Measurements from ENCODE around the gene DNASE1L1.

Gene DNASE1L1

GRCh38 chrX:154367474-154368308 is 41.4 kb downstream of the DNASE1L1 start:
- no peak overlapping the region for H3K4me3 ChIP-seq (ENCODE audit: low read depth, low read length)
- CTCF ChIA-PET: interaction anchor here (0.6 kb wide), 1 partner anchor 9 kb away, joined by 4 read pairs; no protein-coding TSS in a partner anchor
- no peaks in the 10 kb centered on the region for H3K9me3 ChIP-seq (ENCODE audit: control insufficient read depth, insufficient read depth, low read depth, low read length)
- H3K36me3 ChIP-seq (ENCODE audit: control insufficient read depth in 2 of 2, insufficient read depth in 1 of 2, low read length in 2 of 2): peaks cover 10 to 69% of the 10 kb centered on the region in 2 experiments; a peak in 2 of 3 replicates
- TF ChIP-seq BCL11B (tag by site-specific recombination; IDR thresholded peaks at IDR 0.05; ENCODE audit: low read depth): no peak
- TF ChIP-seq WT1 (tag by site-specific recombination; IDR thresholded peaks at IDR 0.05): no peak
- TF ChIP-seq ZNF610 (tag by site-specific recombination; IDR thresholded peaks at IDR 0.05; ENCODE audit: borderline replicate concordance): no peak
- TF ChIP-seq ZBTB20 (tag by site-specific recombination; IDR thresholded peaks at IDR 0.05): no peak
- no peak for TF ChIP-seq GLIS2 (tag by site-specific recombination; IDR thresholded peaks at IDR 0.05)
- TF ChIP-seq ZNF843 (tag by site-specific recombination; IDR thresholded peaks at IDR 0.05): no peak
- no peak for TF ChIP-seq ZBTB17 (tag by site-specific recombination; IDR thresholded peaks at IDR 0.05)
- no peak for TF ChIP-seq TRIM28 (IDR thresholded peaks at IDR 0.05; ENCODE audit: borderline replicate concordance, low read length)
- no peak for TF ChIP-seq ZNF776 (tag by site-specific recombination; IDR thresholded peaks at IDR 0.05; ENCODE audit: borderline replicate concordance)
- TF ChIP-seq ZNF404 (tag by site-specific recombination; IDR thresholded peaks at IDR 0.05): no peak
- no peak for TF ChIP-seq ZNF596 (tag by site-specific recombination; IDR thresholded peaks at IDR 0.05)
- no peak for TF ChIP-seq ZFP69B (tag by site-specific recombination; IDR thresholded peaks at IDR 0.05)
- no peak for TF ChIP-seq ZNF10 (tag by site-specific recombination; IDR thresholded peaks at IDR 0.05)
- TF ChIP-seq SCRT2 (tag by site-specific recombination; IDR thresholded peaks at IDR 0.05): no peak
- no peak for TF ChIP-seq ZNF580 (tag by site-specific recombination; IDR thresholded peaks at IDR 0.05)
- no peak for TF ChIP-seq ZNF529 (tag by site-specific recombination; IDR thresholded peaks at IDR 0.05; ENCODE audit: insufficient replicate concordance)
- TF ChIP-seq HOXA7 (CRISPR knock-in tag; IDR thresholded peaks at IDR 0.05; ENCODE audit: borderline replicate concordance): no peak
- no peak for TF ChIP-seq ZNF501 (tag by site-specific recombination; IDR thresholded peaks at IDR 0.05)
- TF ChIP-seq ZNF692 (tag by site-specific recombination; IDR thresholded peaks at IDR 0.05): no peak
- no peak for TF ChIP-seq ZNF837 (tag by site-specific recombination; IDR thresholded peaks at IDR 0.05)
- H3K4me1 ChIP-seq (ENCODE audit: control insufficient read depth, insufficient read depth, low read length): peaks cover 7% of the 10 kb centered on the region; the same call in 1 of the 2 replicates
- POLR2A ChIA-PET: interaction anchor here (1.9 to 4.3 kb wide), 2 partner anchors 10 to 20 kb away, joined by 6 to 26 read pairs; no protein-coding TSS in a partner anchor
- H3K27ac ChIP-seq (ENCODE audit: extremely low read depth, low read depth, low read length): 0 out of 2 replicates have a peak overlapping the region, but pooled peaks have one; percentile 16

- 0 out of 2 replicates have a peak, but pooled peaks cover 4% of the 10 kb centered on the region for H3K4me1 ChIP-seq (ENCODE audit: control insufficient read depth, insufficient read depth, low read length)
- peaks cover 11 to 79% of the 10 kb centered on the region in 2 experiments; a peak in 2 of 3 replicates for H3K36me3 ChIP-seq (ENCODE audit: control insufficient read depth in 2 of 2, insufficient read depth in 1 of 2, low read length in 2 of 2)
- H3K9me3 ChIP-seq (ENCODE audit: control insufficient read depth, insufficient read depth, low read depth, low read length): no peaks in the 10 kb centered on the region
- no peak overlapping the region for H3K27ac ChIP-seq (ENCODE audit: extremely low read depth, low read depth, low read length)
- no peak for TF ChIP-seq GLIS2 (tag by site-specific recombination; IDR thresholded peaks at IDR 0.05)
- no peak for TF ChIP-seq ZNF843 (tag by site-specific recombination; IDR thresholded peaks at IDR 0.05)
- TF ChIP-seq ZNF785 (tag by site-specific recombination; IDR thresholded peaks at IDR 0.05): no peak
- no peak for TF ChIP-seq ZNF175 (tag by site-specific recombination; IDR thresholded peaks at IDR 0.05)
- H3K4me3 ChIP-seq (ENCODE audit: low read depth, low read length): no peak overlapping the region
- ChIA-PET POLR2A (interaction anchor here (1.4 kb wide), 1 partner anchor 12 kb away, joined by 7 read pairs; the partner anchor contains the start of gene EMD), CTCF (no interaction called here)
Observed at GRCh38 chrX:154366666-154367055, 42.4 kb downstream of the DNASE1L1 start.

Measured in HEK293 (cell line).